Type B pancreatic cell (in vitro differentiated cells): ENCODE results near the gene DIAPH3. TPM values are rescaled to one million over a fixed set of nuclear protein-coding genes. Genes with fewer than 3 reads are reported as not detected.

Experiments
- DNase-seq: peaks from one replicate; pipeline ENCODE4 v3.0.0; 2021; ENCODE audit warnings: mixed read lengths; ENCODE audit not compliant: unreplicated experiment; ENCODE audit errors: extremely low spot score
- H3K27ac Mint-ChIP-seq: 2 replicates; pipeline ENCODE4 v1.8.0; 2021; ENCODE audit warnings: mild to moderate bottlenecking, mixed read lengths
- H3K27me3 Mint-ChIP-seq: 2 replicates; pipeline ENCODE4 v1.8.0; 2021; ENCODE audit warnings: mixed read lengths
- H3K36me3 Mint-ChIP-seq: 2 replicates; pipeline ENCODE4 v1.8.0; 2021; ENCODE audit warnings: mixed read lengths
- H3K4me1 Mint-ChIP-seq: one replicate; pipeline ENCODE4 v1.8.0; 2021; ENCODE audit warnings: mixed read lengths; ENCODE audit not compliant: unreplicated experiment
- H3K4me3 Mint-ChIP-seq: 2 replicates; pipeline ENCODE4 v1.8.0; 2021; ENCODE audit warnings: mild to moderate bottlenecking, mixed read lengths
- H3K9me3 Mint-ChIP-seq: 2 replicates; pipeline ENCODE4 v1.8.0; 2021; ENCODE audit warnings: mixed read lengths
- total RNA-seq: library from RNA; stranded (reverse); gene quantifications from 2 replicates; pipeline ENCODE4 v1.2.1, GENCODE V29; 2021; ENCODE audit warnings: low replicate concordance
- TF ChIP-seq, protein P1 (sequence below): fragments of 200-600 bp; sonication (generic); conservative IDR thresholded peaks from 2 replicates; pipeline ENCODE4 v1.5.0; 2021; ENCODE audit warnings: antibody characterized with exemption, mild to moderate bottlenecking

DIAPH3 gene
- total RNA-seq, 1 donor from 2014 or later = 16.9 TPM

DNA sequence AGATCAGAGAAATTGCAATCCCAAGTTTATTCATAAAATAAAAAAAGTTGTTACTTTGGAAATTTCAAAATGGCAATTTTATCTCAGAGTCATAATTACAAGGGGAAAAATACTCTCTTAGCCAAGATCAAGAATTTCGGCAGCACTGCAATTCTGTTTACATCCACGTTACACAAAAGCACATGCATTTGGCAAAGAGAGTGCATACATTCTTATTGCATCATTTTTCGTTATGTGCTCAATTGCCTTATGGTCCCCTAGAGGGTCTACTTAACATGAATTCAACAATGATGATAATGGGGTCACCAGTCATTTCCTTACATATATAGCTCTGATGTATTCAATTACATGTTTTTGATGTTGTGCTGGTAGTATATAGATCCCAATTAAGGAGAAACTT, 498.0 kb downstream of the DIAPH3 start:
- Mint-ChIP-seq H3K4me1 (peaks cover 10% of the 10 kb centered on the region), H3K4me3 (no peak overlapping the region), H3K27me3 (no peaks in the 10 kb centered on the region), H3K36me3 (peaks cover 15% of the 10 kb centered on the region), H3K27ac (no peak overlapping the region), H3K9me3 (peaks cover 5% of the 10 kb centered on the region)
- TF ChIP-seq, protein P1, sequence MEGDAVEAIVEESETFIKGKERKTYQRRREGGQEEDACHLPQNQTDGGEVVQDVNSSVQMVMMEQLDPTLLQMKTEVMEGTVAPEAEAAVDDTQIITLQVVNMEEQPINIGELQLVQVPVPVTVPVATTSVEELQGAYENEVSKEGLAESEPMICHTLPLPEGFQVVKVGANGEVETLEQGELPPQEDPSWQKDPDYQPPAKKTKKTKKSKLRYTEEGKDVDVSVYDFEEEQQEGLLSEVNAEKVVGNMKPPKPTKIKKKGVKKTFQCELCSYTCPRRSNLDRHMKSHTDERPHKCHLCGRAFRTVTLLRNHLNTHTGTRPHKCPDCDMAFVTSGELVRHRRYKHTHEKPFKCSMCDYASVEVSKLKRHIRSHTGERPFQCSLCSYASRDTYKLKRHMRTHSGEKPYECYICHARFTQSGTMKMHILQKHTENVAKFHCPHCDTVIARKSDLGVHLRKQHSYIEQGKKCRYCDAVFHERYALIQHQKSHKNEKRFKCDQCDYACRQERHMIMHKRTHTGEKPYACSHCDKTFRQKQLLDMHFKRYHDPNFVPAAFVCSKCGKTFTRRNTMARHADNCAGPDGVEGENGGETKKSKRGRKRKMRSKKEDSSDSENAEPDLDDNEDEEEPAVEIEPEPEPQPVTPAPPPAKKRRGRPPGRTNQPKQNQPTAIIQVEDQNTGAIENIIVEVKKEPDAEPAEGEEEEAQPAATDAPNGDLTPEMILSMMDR = no peak
- no peak for DNase-seq

DNA sequence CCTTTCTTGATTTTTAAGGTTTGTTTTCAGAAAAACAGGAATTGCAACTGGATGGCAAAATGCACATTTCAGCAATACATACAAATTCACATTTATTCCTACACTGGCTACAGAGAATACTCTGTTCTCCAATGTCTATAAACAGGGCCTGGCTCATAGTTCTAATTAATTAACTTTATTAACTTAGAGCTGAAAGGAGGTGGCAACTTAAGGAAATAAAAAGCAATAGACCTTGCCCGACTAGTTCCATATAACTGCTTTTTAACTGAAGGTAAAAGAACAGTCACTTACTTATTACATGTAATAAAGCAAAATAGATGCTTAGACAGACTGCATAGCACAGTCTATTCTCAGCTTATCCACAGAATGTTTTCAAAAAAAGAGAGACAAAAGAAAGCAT, 498.5 kb downstream of the DIAPH3 start:
- TF ChIP-seq, protein P1 = no peak
- Mint-ChIP-seq H3K36me3 (peaks cover 15% of the 10 kb centered on the region), H3K27me3 (no peaks in the 10 kb centered on the region), H3K27ac (no peak overlapping the region), H3K4me1 (peaks cover 16% of the 10 kb centered on the region), H3K4me3 (no peak overlapping the region), H3K9me3 (peaks cover 5% of the 10 kb centered on the region)
- DNase-seq = no peak

DNA sequence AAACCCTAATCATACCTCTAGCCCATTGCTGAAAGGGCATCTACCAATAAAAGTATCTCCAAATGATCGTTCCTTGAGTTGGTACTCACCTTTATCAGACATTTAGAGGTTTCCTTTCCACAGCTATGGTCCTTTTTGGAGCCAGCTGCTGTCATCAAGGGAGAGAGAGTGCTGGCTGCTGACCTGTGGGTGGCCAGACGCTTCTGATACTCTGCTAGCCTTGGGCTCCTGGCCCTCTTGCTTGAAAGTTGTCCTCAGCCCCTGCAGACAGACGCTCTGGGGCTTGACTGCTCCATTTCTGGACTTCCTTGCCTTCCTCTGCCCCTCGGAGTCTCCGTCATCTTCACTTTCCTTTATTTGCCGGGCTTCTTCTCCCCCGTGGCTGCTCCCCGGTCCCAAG, 499.1 kb downstream of the DIAPH3 start:
- Mint-ChIP-seq H3K27ac (no peak overlapping the region), H3K4me3 (no peak overlapping the region), H3K4me1 (peaks cover 16% of the 10 kb centered on the region), H3K36me3 (peaks cover 15% of the 10 kb centered on the region), H3K9me3 (peaks cover 5% of the 10 kb centered on the region), H3K27me3 (no peaks in the 10 kb centered on the region)
- TF ChIP-seq, protein P1 = no peak
- DNase-seq = no peak

DNA sequence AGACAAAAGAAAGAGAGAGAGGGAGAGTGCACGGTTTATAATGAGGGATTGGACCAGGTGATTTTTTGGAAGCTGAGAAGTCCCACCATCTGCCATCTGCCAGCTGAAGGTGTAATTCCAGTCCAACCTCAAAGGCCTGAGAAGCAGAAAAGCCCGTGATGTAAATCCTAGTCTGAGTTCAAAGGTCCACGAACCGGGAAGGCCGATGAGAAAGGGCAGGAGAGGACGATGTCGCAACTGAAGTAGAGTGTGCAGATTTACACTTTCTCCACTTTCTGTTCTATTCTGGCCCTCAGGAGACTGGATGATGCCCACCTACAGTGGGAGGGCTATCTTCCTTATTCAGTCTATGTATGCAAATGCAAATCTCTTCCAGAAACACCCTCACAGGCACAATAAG, 500.0 kb downstream of the DIAPH3 start:
- Mint-ChIP-seq H3K4me3 (no peak overlapping the region), H3K4me1 (peaks cover 16% of the 10 kb centered on the region), H3K9me3 (peaks cover 5% of the 10 kb centered on the region), H3K36me3 (peaks cover 15% of the 10 kb centered on the region), H3K27me3 (peaks cover 4% of the 10 kb centered on the region), H3K27ac (no peak overlapping the region)
- DNase-seq = no peak
- TF ChIP-seq, protein P1 = no peak

DNA sequence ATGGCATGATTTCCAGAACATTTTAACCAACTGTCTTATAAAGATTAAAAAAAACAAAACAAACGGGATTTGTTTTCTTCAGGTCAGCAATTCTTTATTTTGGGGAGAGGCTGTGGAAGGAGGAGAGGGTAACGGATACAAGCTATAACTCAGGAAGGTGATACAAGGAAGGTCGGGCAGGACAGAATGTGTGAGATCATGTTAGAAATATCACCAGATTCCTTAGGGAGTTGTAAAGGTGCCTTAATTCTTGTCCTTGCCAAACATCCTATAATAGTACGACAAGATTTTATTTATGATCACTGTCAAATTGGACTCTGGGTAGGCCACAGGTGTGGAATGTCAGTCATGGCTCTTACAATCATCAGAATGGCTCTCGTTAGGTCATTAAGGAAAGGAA, 503.1 kb downstream of the DIAPH3 start:
- Mint-ChIP-seq H3K4me1 (peaks cover 11% of the 10 kb centered on the region), H3K27me3 (peaks cover 8% of the 10 kb centered on the region), H3K9me3 (peaks cover 5% of the 10 kb centered on the region), H3K27ac (no peak overlapping the region), H3K4me3 (no peak overlapping the region), H3K36me3 (peaks cover 15% of the 10 kb centered on the region)
- no peak for DNase-seq
- TF ChIP-seq, protein P1 = no peak

DNA sequence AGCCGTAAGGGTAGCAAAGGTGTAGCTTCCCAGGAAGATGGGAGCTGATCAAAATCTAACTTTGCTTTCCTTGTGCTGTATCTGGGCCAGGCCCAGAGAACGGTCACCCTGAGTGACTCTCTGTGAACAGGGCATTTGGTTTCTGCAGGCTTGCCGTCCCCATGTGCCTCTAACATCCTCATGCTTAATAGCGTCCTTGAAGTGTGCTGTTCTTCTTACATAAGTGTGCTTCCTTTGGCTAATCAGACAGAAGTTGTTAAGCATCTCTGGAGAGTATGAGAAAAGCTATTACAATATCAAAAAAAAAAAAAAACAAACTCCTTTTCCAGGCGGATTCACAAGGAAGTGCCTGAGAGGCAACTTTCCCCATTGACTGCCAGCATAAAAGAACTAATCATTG, 503.7 kb downstream of the DIAPH3 start:
- TF ChIP-seq, protein P1 = no peak
- H3K4me1 Mint-ChIP-seq = peaks cover 11% of the 10 kb centered on the region
- H3K27me3 Mint-ChIP-seq = peaks cover 8% of the 10 kb centered on the region
- no peak for DNase-seq
- H3K4me3 Mint-ChIP-seq = no peak overlapping the region
- peaks cover 5% of the 10 kb centered on the region for H3K9me3 Mint-ChIP-seq
- H3K27ac Mint-ChIP-seq = no peak overlapping the region
- H3K36me3 Mint-ChIP-seq = peaks cover 14% of the 10 kb centered on the region
